CD4-positive, alpha-beta T cell treated with Interleukin-6 for 4 hours (primary cell): Measurements from ENCODE around the gene HECA.
A peak's percentile ranks its signal among the peaks of the same experiment; 100 is the strongest.
"Not testable (repeated sequence)": the region's sequence is repeated elsewhere in the genome, so short reads cannot be mapped to it uniquely, and the experiment has no call there.

Source experiments
- DNase-seq: peaks from one replicate; pipeline ENCODE4 v3.0.0-alpha.2; 2020; ENCODE audit warnings: mixed read lengths

Gene HECA, protein sequence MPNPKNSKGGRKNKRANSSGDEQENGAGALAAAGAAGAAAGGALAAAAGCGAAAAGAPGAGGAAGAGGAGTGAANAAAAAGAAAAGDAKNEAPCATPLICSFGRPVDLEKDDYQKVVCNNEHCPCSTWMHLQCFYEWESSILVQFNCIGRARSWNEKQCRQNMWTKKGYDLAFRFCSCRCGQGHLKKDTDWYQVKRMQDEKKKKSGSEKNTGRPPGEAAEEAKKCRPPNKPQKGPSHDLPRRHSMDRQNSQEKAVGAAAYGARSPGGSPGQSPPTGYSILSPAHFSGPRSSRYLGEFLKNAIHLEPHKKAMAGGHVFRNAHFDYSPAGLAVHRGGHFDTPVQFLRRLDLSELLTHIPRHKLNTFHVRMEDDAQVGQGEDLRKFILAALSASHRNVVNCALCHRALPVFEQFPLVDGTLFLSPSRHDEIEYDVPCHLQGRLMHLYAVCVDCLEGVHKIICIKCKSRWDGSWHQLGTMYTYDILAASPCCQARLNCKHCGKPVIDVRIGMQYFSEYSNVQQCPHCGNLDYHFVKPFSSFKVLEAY

GRCh38 chr6:139134817-139135577 lies at the start of gene HECA:
Gene HECA, plus strand, starts transcription at chr6:139135080. Its CDS starts 317 bp downstream, at chr6:139135397.
- DNase-seq, result peak; percentile 99

DNA sequence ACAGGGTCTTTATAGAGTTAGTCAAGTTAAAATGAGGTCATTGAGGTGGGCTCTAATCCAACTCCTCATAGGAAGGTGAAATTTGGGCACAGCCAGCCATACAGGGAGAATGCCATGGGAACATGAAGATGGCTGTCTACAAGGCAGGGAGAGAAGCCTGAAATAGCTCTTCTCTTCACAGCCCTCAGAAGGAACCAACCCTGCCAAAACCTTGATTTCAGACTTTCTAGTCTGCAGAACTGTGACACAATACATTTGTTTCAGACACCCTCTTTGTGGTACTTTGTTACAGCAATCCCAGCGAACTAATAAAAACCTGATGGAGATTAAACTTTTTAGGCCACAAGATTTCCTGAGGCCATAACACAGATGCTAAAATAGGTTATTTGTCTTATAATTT lies 43.1 kb upstream of the HECA start:
- no peak for DNase-seq

DNA sequence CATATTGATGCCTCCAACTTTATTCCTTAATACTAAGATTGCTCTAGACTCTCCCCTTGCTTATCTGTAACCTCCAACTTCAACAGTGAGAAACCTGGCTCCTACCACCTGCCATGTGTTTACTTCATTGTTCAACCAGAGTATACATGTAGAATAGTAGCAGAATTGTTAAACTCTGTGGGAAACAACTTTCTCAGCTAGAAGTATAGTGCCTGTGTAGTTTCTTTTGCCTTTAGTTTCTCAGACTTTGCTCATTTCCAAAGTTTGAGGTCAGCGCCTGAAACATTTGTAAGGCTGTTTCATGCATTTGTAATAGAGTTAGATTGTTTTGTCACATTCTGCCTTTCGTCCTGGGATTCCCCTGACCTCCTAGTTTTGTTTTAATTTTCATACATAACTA lies 34.9 kb upstream of the HECA start:
- DNase-seq, result no peak

DNA sequence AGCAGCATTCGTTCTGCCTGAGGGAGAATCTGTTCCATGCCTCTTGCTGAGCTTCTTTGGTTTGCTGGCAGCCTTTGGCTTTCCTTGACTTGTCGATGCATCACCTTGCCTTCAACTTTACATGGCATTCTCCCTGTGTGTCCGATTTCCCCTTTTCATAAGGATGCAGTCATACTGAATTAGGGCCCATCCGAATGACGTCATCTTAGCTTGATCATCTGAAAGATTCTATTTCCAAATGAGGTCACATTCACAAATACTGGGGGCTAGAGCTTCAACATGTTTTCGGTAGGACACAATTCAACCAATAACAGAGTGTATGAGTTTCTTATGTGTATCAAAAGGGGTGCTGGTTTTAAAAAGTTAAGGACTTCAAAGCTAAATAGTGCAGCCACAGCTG lies 27.8 kb upstream of the HECA start:
- DNase-seq, result no peak

- DNase-seq, result no peak
Observed at GRCh38 chr6:139108378-139108777, 26.5 kb upstream of the HECA start.

DNA sequence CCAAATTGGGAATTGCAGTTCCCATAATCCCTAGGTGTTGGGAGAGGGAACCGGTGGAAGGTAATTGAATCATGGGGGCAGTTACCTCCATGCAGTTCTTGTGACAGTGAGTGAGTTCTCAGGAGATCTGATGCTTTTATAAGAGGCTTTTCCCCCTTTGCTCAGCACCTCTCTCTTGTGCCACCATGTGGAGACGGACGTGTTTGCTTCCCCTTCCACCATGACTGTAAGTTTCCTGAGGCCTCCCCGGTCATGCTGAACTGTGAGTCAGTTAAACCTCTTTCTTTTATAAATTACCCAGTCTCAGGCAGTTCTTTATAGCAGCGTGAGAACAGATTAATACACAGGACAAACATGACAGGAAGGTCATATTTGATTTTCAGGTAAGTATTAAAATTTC lies 25.3 kb upstream of the HECA start:
- DNase-seq, result peak; percentile 37

GRCh38 chr6:139112146-139112545 lies 22.7 kb upstream of the HECA start:
- no peak for DNase-seq

- DNase-seq, result no peak
Observed at GRCh38 chr6:139112561-139112960, 22.3 kb upstream of the HECA start.

DNA sequence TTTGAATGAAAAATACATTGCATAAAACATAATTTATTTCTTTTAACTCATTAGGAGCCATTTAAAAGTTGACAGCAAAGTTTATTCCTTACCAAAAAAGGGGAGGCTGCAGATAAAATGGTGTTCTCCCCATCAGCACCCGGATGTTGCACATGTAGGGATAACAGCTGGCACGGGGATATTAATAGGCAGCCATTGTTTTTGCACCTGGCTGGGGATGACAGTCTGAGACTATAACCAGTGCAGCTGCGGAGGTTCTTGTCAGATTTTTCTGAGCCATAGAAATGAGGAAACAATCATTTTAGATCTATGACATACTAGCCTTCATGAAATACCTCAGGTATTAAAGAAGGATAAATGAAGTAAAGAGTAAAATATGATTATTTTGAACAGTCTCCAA lies 20.1 kb upstream of the HECA start:
- DNase-seq, result no peak

GRCh38 chr6:139115989-139116758 lies 18.7 kb upstream of the HECA start:
- DNase-seq, result no peak

DNA sequence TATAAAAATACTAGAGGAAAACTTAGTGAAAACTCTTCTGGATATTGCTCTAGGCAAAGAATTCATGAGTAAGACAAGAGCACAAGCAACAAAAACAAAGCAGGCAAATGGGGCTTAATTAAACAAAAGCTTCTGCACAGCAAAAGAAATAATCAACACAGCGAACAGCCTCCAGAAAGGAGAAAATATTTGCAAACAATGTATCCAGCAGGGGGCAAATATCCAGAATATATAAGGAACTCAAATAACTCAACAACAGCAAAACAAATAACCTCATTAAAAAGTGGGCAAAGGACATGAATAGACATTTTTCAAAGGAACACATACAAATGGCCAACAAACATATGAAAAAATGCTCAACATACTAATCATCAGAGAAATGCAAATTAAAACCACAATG lies 17.1 kb upstream of the HECA start:
- no peak for DNase-seq

GRCh38 chr6:139119552-139119951 lies 15.3 kb upstream of the HECA start:
- DNase-seq, result no peak

GRCh38 chr6:139122823-139123222 lies 12.1 kb upstream of the HECA start:
- not testable (repeated sequence) for DNase-seq

DNA sequence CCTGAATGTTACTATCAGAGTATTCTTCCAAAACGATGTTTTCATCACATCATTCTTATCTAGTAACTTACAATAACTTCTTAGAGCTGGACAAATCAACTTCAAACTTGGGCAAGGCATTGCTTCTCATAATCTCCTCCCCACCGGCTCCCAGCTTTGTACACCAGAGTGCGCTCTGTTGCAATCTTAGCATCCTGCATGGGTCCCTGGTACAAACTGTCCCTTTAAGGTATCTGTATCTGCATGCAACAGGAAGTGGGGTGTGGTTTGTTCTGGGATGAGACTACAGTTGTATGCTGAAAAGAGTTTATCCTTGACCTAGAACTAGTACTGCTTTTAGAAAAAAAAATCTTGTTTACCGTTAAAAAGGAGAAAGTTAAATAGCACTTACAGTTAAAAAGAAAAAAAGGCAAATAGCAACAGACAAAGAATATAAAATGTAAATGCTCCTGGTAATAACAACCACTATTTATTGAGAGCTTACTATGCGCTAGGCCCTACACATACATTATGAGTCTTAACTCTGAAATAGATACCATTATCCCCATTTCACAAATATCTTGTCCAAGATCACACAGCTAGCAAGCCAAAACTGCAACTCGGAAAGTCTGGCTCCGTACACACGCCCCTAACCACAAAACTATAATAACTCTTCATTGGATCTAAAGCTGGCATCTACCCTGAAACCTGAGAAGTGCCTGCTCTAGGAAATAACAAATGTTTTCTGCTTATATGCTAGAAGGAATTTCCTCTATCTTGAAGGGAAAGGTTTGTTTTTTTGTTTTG lies 9.8 kb upstream of the HECA start:
- peak; percentile 87 for DNase-seq

- DNase-seq, result peak; percentile 61
Observed at GRCh38 chr6:139126255-139126654, 8.6 kb upstream of the HECA start.

DNA sequence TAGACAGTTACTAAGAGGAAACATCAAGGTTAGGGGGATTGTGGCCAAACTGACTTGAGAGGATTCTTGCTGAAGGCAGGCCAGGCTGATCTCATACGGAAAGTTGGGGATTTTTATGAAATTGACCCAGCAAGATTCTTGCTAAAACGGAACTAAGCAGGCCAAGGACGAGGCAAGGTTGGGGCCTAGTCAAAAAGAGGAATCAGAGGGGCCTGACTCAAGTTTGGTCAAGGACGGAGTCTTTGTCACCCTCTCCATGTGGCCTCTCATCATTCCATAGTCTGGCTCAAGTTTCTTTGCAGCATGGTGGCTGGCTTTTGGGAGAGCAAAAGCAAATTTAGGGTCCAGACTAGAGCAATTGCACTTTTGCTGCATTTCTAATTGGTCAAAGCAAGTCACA lies 7.9 kb upstream of the HECA start:
- DNase-seq, result no peak

DNA sequence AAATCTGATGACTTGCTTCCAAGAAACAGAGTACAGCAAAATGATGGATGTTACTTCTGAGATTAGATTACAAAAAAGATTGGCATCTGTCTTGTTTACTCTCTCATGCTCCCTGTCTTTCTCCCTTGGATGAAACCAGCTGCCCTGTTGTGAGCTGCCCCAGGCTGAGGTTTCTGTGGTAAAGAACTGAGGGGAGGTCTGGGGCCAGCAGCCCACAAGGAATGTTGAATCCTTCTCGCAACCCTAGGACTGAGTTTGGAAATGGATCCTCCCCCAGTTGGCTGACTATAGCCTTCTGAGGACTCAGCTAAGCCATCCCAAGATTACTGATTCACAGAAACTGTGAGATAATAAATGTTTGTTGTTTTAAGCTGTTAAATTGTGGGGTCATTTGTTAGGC lies 5.6 kb upstream of the HECA start:
- no peak for DNase-seq

DNA sequence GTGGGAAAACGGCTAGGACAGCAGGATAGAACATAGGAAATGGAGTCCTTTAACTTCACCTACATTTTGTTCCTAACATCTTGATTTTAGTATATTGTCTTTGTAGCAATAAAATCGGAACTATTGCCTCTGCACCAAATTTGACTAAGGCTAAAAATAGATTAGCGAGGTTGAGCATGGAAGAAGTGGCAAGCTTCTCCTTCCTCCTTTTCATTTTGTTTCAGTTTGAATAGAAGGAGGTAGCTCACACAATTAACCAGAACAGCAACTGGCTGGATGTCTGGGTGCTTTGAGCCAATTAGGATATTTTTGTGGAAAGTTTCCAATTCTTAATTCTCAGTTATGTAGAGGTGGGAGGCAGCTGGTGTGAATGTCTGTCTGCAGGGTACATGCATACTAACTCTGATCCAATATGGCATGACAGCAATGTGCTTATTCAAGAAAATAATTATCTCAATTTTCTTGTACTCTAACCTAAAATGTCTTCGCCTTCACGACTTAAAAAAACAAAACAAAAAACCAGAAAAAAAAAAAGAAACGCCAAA lies 3.1 kb upstream of the HECA start:
- no peak for DNase-seq

GRCh38 chr6:139133262-139134063 lies 1.4 kb upstream of the HECA start:
- DNase-seq, result no peak

DNA sequence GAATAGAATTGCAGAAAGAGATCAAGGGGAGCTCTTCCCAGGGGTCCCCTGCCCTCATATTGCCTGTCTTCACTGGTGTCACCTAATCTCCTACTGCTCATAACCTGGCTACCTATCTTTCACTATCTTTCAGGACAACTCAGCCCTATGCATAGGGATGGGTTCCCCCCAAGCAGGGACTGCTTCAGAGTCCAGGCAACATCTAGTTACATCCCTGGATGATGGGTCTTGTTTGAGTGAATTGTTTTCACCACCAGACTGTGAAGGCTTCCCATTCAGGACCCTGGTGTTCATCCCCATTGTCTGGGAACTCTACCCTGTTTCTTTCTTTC lies 850 bp upstream of the HECA start:
- no peak for DNase-seq
